ENCODE results near the gene PCYOX1L. TPM values are rescaled to one million over a fixed set of nuclear protein-coding genes. Genes with fewer than 3 reads are reported as not detected.

PCYOX1L gene, protein sequence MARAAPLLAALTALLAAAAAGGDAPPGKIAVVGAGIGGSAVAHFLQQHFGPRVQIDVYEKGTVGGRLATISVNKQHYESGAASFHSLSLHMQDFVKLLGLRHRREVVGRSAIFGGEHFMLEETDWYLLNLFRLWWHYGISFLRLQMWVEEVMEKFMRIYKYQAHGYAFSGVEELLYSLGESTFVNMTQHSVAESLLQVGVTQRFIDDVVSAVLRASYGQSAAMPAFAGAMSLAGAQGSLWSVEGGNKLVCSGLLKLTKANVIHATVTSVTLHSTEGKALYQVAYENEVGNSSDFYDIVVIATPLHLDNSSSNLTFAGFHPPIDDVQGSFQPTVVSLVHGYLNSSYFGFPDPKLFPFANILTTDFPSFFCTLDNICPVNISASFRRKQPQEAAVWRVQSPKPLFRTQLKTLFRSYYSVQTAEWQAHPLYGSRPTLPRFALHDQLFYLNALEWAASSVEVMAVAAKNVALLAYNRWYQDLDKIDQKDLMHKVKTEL
- total RNA-seq = 1 to 10 TPM; 2.1 to 4.6 (median 3.1) TPM

DNA sequence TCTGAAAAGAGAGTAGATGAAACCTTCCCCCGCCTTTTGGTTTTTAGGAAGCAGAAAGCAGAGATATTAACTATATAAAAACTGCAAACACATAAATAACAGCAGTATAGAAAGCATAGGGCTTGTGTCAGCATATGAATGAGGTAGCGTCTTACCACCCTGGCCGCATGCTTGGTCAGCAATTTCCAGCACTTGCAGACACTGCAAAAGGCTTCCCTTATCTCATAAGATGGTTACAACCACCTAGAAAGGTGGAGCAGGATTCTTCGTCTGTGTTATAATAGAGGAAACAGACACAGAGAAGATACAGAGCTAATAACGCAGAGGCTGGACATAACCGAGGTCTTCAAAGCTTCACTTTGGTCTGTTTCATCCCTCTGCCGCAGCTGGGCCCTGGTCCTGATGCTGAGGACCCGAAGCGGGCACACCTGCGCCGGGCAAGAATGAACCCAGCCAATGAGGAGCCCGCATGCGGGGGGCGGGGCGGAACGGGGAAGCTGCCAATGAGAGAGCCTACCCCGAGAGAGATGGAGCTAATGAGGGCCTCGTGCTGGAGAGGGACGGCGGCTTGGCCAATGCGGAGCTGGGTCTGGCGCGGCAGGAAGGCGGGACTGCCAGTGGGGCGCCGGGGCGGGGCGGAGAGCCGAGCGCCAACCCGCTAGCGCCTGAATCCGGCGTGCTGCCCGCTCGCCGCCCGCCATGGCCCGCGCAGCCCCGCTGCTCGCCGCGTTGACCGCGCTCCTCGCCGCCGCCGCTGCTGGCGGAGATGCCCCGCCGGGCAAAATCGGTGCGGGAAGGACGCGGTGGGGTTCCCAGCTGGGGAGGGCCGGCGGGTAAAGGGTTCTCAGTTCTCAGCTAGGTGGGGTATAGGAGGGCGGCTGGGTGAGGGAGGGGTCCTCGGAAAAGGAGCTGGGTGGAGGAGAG lies at the start of gene PCYOX1L:
Gene PCYOX1L (plus strand): TSS at position 677 of the 924 bp plus-strand sequence. CDS start 23 bp downstream, at position 700.
- Histone ChIP-seq H3K27ac (peak within 1 kb of the TSS; percentile 74 to 84 (median 76)), H3K27me3 (no peaks in the 10 kb centered on the region), H3K4me3 (peak within 1 kb of the TSS; percentile 64 to 83 (median 73)), H3K4me1 (peaks cover 7 to 22% (median 8%) of the 10 kb centered on the region in 3 donors), H3K36me3 (peaks cover 0 to 29% (median 0%) of the 10 kb centered on the region in 3 donors), H3K9me3 (no peaks in the 10 kb centered on the region)
- intact Hi-C loops (cut with DNase I) = no loop called here
- TF ChIP-seq, protein P1, sequence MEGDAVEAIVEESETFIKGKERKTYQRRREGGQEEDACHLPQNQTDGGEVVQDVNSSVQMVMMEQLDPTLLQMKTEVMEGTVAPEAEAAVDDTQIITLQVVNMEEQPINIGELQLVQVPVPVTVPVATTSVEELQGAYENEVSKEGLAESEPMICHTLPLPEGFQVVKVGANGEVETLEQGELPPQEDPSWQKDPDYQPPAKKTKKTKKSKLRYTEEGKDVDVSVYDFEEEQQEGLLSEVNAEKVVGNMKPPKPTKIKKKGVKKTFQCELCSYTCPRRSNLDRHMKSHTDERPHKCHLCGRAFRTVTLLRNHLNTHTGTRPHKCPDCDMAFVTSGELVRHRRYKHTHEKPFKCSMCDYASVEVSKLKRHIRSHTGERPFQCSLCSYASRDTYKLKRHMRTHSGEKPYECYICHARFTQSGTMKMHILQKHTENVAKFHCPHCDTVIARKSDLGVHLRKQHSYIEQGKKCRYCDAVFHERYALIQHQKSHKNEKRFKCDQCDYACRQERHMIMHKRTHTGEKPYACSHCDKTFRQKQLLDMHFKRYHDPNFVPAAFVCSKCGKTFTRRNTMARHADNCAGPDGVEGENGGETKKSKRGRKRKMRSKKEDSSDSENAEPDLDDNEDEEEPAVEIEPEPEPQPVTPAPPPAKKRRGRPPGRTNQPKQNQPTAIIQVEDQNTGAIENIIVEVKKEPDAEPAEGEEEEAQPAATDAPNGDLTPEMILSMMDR (IDR thresholded peaks at IDR 0.05) = no peak
- peak in 2 of 4 donors; percentile 53 to 71 for TF ChIP-seq POLR2A (IDR thresholded peaks at IDR 0.05)
- peak; percentile 66 for DNase-seq
- WGBS, 2 donors = 2 to 3% methylated on average over 32 to 39 of the region's 61 CpGs

DNA sequence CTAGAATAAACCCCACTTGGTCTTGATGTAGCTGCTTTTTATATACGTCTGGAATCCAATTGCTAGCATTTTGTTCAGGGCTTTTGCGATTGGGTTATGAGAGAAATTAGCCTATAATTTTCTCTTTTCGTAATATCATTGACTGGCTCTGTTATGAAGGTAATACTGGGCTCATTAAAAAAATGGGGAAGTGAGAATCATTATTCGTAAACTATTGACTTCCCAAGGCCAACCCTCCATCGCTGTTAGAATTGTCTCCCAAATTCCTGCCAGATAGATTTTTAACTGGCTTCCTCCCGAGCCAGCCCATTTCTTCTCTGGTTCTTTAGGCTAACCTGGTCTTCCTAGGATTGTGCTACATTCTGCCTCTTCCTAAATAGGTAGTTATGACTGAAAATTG lies 48.5 kb upstream of the PCYOX1L start:
- Histone ChIP-seq H3K27ac (no peak overlapping the region), H3K9me3 (no peaks in the 10 kb centered on the region)

DNA sequence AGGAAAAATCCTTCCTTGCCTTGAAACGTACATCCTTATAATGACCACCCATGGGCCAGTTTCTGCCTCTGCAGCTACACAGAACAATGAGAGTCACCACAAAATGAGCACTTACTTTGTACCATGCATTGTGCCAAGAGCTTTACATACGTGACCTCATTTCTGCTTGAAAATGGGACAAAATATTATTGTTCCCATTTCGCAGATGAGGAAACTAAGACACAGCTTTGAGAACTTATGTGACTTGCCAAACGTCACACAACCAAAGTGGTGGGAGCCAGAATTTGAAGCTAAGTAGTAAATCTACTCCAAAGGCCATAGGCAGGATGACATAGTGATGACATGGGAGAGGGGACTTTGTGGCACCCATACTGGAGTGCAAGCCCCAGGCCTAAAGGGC lies 47.4 kb upstream of the PCYOX1L start:
- no peak overlapping the region for H3K4me3 ChIP-seq
- WGBS, 2 donors = 80 to 88% methylated on average over 4 of the region's 4 CpGs
- DNase-seq = no peak
- no peak for TF ChIP-seq POLR2A (IDR thresholded peaks at IDR 0.05)
- TF ChIP-seq, protein P1 (IDR thresholded peaks at IDR 0.05) = no peak
- H3K4me1 ChIP-seq = no peaks in the 10 kb centered on the region
- H3K27me3 ChIP-seq = no peaks in the 10 kb centered on the region
- no peaks in the 10 kb centered on the region for H3K36me3 ChIP-seq
- no peak overlapping the region for H3K27ac ChIP-seq
- no peaks in the 10 kb centered on the region for H3K9me3 ChIP-seq
- intact Hi-C loops (cut with DNase I) = no loop called here

More for the DNA sequence above, 48.5 kb upstream of the PCYOX1L start:
- no peak for DNase-seq
- no peak for TF ChIP-seq POLR2A (IDR thresholded peaks at IDR 0.05)
- TF ChIP-seq, protein P1 (IDR thresholded peaks at IDR 0.05) = no peak
- Histone ChIP-seq H3K4me3 (no peak overlapping the region), H3K4me1 (no peaks in the 10 kb centered on the region), H3K27me3 (no peaks in the 10 kb centered on the region), H3K36me3 (no peaks in the 10 kb centered on the region)
- intact Hi-C loops (cut with DNase I) = no loop called here
- 75 to 81% methylated on average over 6 of the region's 6 CpGs for WGBS, 2 donors

DNA sequence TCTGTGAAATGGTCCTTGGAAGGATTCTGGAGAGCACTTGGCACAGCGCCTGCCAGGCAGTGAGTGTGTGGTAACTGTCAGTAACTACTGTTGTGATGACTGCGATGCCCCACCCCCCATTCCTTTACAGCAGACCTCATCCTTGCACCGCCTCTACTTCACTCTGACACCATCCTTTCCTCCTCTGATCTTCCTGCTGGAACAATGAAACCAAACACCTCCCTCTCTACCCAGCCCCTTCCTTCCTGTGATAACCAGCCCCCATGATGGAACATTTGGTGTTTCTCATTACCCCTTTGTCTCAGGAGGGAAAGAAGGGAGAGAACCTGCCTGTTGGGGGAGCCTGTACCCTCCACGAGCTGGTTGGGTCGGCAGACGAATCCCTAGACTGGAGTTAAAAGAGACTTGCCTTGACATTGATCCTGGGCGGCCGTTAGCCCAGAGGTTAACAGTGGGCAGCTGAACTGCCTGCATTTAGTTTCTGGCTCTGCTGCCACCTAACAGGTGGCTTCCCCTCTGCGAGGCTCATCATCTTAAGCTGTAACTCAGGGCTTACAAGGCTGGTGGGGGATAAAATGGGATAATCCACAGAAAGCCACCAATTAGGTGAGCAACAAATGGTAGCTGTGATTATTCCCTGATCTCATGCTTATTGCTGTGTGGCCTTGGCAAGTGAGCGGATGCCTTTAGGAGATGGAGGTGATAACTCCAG lies 46.7 kb upstream of the PCYOX1L start:
- peak overlapping the region in 1 of 4 donors; percentile 21 for H3K27ac ChIP-seq
- intact Hi-C loops (cut with DNase I) = no loop called here
- no peak overlapping the region for H3K4me3 ChIP-seq
- H3K9me3 ChIP-seq = no peaks in the 10 kb centered on the region
- WGBS, 2 donors = 59 to 79% methylated on average over 7 to 10 of the region's 10 CpGs
- no peak for DNase-seq
- H3K27me3 ChIP-seq = no peaks in the 10 kb centered on the region
- no peak for TF ChIP-seq POLR2A (IDR thresholded peaks at IDR 0.05)
- TF ChIP-seq, protein P1 (IDR thresholded peaks at IDR 0.05) = no peak
- no peaks in the 10 kb centered on the region for H3K36me3 ChIP-seq
- H3K4me1 ChIP-seq = no peaks in the 10 kb centered on the region

Measured in esophagus squamous epithelium (tissue), 5 donors.